Stimulated activated CD8-positive, alpha-beta memory T cell treated with anti-CD3 and anti-CD28 coated beads, Interleukin-4, amount 100 ng/mL, for 48 hours (primary cell): ENCODE measurements around the gene ISG20L2.

ENCODE experiments used
- DNase-seq: peaks from one replicate; pipeline ENCODE4 v3.0.0-alpha.2; 2020

ISG20L2 gene

DNA sequence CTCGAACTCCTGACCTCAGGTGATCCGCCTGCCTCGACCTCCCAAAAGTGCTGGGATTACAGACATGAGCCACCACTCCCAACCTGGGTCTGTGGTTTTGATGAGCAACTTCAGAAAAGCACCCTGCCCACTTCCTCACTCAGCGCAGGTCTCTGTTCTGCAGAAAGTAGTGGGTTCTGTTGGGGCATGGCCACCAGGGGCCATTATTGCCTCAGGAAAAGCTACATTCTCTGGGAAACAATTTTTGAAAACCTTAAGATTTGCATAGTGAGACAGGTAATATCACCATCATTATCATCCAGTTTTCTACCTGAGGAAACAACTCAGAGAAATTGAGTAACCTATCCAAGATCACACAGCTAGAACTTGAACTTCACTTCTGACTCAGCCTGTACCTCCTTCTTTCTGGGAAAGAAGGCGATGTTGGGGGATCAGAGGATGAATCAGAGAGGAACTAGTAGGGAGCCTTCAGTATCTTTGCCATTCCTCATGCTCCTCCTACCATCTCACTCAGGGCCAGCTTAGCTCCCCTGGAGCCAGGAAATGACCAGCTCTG is 44.3 kb downstream of the ISG20L2 start:
- peak; percentile 57 for DNase-seq

GRCh38 chr1:156682166-156682890 is 46.2 kb downstream of the ISG20L2 start:
- no peak for DNase-seq

GRCh38 chr1:156681196-156681960 is 47.2 kb downstream of the ISG20L2 start:
- DNase-seq = no peak

DNA sequence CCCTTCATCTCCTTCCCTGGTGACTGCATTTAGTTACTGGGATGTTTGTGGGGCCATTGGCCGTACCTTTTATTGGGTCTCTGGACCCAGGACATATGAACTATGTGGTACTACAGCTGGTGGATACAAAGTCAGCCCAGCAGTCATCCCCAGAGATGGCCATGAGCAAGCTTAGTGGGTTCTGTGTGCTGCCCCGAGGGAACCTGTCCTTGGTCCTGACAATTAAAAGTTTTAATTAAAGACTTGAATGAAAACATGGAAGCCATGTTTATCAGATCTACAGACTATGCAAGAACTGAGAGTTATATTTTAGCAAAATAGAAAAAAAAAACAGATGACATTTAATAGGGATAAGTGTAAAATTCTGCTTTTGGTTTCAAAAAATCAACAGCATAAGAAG is 48.5 kb downstream of the ISG20L2 start:
- DNase-seq = no peak

DNA sequence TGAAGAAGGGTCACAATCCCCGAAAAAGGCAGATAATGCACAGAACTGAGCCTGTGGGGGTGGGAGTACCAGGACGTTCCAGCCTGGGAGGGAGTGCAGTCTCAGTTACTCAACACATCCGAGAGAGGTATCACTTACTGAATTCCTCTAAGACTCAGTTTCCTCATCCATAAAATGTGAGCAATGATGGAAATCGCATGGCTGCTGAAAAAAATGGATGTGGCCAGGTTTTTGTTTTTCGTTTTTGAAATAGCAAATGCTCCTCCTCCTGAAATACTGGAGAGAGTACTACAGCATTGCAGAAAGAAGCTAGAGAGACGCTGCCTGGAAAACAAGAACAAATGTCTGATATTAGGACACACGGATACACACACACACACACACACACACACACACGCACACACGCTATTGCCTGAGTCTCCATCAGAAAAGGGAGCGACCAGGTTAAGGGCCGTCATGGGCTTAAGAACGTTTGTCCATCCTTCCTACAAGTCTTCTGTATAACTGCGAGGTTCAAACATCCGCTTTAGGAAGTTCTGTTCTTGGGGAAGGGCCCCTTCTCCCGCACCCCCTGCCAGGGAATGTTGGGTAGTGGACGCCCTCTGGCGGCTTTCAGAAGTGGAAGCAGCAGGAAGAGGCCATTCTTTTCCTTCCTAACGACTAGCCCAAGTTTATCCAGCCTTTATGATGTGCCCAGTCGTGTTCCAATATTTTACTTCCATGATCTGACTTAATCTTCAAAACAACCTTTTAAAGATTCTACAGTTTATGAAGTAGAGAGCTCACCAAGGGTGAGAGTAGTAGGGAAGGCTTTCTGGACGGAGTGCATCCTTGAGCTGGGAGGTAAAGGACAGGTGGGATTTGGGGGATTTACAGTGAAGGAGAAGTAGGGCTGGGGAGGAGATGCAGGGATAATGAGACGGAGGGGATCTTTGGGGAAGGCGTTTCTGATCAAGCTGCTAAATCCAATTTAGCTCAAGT is 50.7 kb downstream of the ISG20L2 start:
- DNase-seq = peak; percentile 50

- DNase-seq = no peak
Observed at GRCh38 chr1:156676820-156677615, 51.5 kb downstream of the ISG20L2 start, which contains the start of gene NES. NES (minus strand) TSS chr1:156677407; CDS start chr1:156677264, 143 bp downstream.

DNA sequence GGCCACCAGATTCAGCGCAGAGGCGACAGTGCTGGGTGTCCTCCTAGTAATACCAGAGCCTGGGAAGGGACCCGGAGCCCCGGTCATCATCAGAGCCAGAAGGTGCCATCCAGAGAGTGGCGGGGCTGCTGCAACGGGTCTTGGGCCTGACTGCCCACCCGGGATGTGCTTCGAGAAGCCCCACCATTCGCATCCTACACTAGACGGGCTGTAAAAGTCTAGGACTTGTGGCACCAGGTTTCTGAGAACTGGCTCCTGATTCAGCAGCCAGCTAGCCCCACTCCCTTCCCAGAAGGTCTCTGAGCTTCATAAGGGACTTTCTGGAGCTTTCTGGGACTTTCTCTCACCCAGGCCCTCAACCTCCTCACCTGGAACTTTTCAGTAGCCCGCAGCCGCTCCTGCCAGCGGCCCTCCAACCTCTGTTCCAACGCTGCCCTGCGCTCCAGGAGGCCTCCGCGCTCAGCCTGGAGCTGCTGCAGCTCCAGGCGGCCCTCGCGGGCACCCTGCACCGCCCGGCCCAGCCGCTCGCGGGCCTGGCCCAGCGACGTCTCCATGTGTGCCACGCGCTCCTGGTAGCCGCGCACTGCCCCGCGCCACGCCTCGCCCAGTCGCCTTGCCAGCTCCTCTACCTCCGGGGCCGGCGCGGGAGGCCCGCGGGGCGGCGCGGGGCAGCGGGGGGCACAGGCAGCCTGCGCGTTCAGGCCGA is 52.3 kb downstream of the ISG20L2 start:
- no peak for DNase-seq

GRCh38 chr1:156675210-156676113 is 53.1 kb downstream of the ISG20L2 start:
- DNase-seq = no peak

- DNase-seq = no peak
Observed at GRCh38 chr1:156673387-156674121, 55.0 kb downstream of the ISG20L2 start.
